SK-N-MC (cell line): Measurements from ENCODE around the gene PRR18.

Experiments
- EZH2 ChIP-seq: fragments of 200-600 bp; sonication (generic); IDR thresholded peaks from one replicate; pipeline ENCODE4 v1.6.1; 2017; ENCODE audit warnings: antibody characterized with exemption
- FOXP2 ChIP-seq: optimal IDR thresholded peaks from 2 replicates; pipeline ENCODE3; 2011; ENCODE audit warnings: mild to moderate bottlenecking, moderate library complexity; ENCODE audit not compliant: insufficient read depth; ENCODE audit errors: extremely low read length, control extremely low read depth
- POLR2AphosphoS5 ChIP-seq: IDR thresholded peaks from 2 replicates; pipeline ENCODE4 v1.6.1; 2012; ENCODE audit warnings: mild to moderate bottlenecking, low read depth, low read length, borderline replicate concordance

- TF ChIP-seq EZH2 (no peak), POLR2AphosphoS5 (no peak), FOXP2 (no peak)
Measured at GRCh38 chr6:166258854-166259276, 49.3 kb downstream of the PRR18 start.
